Esophagus mucosa (tissue), 1 donor: Measurements from ENCODE around the gene VN1R2. TPM values are rescaled to one million over a fixed set of nuclear protein-coding genes. Genes with fewer than 3 reads are reported as not detected.

Experiments
- total RNA-seq: library from RNA; stranded (reverse); gene quantifications from one replicate; pipeline ENCODE4 v1.2.4, GENCODE V29; 2023
- donor health status: DM: yes; HTN: yes; CAD: no.

VN1R2 gene
- total RNA-seq, 1 donor from 2014 or later: not detected

Other genes starting within 250 kb of the VN1R2 start
- gene ERVV-1, start 244.4 kb upstream of the VN1R2 start, total RNA-seq: not detected
- not detected for gene ERVV-2, start 213.6 kb upstream of the VN1R2 start, total RNA-seq
- gene ZNF160, start 154.9 kb upstream of the VN1R2 start, total RNA-seq: 9.2 TPM
- 0.28 TPM for gene ZNF415, start 125.4 kb upstream of the VN1R2 start, total RNA-seq
- gene ZNF347, start 99.2 kb upstream of the VN1R2 start, total RNA-seq: 2.6 TPM
- gene ZNF665, start 64.9 kb upstream of the VN1R2 start, total RNA-seq: 0.56 TPM
- 2.2 TPM for gene ZNF677, start 3.4 kb upstream of the VN1R2 start, total RNA-seq
- not detected for gene VN1R4, start 9.4 kb downstream of the VN1R2 start, total RNA-seq
- 3.5 TPM for gene ZNF845, start 75.5 kb downstream of the VN1R2 start, total RNA-seq
- gene ZNF525, start 107.4 kb downstream of the VN1R2 start, total RNA-seq: 6.6 TPM
- 5.3 TPM for gene ZNF765, start 136.9 kb downstream of the VN1R2 start, total RNA-seq
- 4.5 TPM for gene ZNF761, start 173.7 kb downstream of the VN1R2 start, total RNA-seq
- gene ZNF813, start 209.4 kb downstream of the VN1R2 start, total RNA-seq: 1.9 TPM